GM18499 (cell line): ENCODE data around the gene PKIG.

Source experiments
- ATAC-seq: cut with Tn5 transposase; IDR thresholded peaks from one replicate; pipeline ENCODE4 v1.9.1; 2021; ENCODE audit warnings: moderate number of reproducible peaks; ENCODE audit not compliant: insufficient read depth, unreplicated experiment

The PKIG gene

DNA sequence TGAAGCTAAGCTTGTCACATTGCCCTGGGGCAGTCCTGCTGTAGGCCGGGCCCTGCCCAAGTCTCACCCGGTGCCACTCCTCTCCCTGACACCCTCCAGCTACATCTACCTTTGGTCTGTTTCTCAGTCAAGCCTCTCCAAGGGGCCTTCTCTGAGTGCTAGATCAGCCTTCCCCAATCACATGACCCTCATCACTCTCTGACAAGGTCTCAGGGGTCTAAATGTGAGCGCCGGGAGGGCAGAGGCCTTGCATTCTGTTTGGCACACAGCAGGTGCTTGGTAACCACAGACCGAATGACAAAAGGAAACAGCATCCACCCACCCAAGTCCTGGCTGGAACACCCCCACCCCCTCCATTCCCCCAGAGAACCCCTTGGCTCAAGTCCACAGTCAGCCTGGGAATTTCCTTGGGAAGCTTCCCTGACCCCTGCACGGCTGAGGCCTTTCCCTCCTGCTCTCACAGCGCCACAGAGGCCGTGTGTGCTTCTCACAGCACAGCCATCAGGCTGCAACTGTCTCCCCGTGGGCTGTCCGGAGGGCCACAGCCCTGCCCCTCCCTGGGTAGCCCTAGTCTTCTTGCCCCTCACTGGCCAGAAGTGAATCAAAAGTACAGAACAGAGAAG lies 32.9 kb downstream of the PKIG start:
- ATAC-seq, result no peak

DNA sequence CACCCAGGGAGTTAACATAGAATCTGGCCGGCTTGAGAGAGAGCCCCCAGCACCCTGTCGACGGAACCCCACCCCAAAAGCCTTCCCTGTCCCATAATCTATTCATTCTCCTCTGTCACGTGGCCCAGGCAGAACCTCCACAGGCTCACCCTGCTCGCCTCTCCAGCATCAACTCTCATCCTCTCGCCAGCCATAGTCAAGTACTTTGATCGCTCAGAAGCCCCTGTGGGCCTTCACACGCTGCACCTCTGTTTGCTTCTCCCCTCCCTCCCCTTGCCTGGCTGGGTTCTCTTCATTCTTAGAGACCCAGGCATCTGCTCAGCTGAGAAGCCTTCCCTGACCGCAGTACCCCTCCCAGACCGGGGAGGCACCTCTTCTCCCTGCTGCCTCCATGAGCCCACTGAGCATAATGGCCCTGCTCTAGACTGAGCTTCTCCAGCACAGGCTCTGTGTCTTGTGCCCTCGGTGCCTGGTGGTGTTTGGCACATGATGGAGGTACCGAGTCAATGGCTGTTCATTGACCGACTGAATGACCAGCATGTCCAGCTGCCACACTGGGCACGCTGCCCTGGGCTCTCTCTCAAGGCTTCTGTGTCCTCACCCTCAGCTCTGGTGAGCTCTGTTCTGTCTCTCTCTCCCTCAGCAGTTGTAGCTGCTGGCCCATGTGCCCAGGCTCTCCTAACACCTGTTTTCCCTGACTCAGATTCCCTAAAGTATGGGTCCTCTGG lies 33.7 kb downstream of the PKIG start:
- no peak for ATAC-seq

DNA sequence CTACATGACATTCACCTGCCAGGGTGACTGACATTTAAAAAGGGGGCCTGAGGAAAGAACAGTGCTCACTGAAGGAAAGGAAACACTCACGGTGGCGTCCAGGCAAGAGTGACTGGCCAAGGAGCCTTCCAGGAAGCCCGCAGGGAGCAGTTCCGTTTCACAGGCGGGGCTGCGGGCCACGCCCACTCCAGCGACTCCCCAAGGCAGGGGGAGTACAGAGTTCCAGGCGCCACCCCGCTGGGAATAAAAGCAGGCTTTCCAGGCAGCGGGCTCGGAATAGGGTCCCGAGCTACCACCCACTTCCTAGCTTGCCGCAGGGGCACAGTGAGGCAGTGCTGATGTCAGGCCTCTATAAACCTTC lies 34.2 kb downstream of the PKIG start:
- no peak for ATAC-seq

DNA sequence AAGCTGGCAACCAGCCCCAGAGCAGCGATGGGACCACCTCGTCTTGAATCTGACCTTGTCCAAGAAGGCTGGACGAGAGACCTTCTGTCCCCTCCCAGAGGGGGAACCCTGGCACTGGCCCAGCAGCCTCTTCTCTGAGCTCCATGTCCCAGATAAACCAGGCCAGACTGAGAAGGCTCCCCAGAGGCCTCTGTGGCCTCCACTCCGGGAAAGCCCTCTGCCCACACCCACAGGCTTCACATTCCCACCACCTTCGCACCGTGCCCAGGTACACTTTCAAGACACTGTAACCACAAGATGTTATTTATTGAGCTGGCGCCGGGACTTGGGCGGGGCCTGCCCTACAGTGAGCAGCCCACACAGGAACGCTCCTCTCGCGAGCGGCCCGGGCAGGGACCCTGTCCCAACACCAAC lies 35.9 kb downstream of the PKIG start:
- no peak for ATAC-seq

DNA sequence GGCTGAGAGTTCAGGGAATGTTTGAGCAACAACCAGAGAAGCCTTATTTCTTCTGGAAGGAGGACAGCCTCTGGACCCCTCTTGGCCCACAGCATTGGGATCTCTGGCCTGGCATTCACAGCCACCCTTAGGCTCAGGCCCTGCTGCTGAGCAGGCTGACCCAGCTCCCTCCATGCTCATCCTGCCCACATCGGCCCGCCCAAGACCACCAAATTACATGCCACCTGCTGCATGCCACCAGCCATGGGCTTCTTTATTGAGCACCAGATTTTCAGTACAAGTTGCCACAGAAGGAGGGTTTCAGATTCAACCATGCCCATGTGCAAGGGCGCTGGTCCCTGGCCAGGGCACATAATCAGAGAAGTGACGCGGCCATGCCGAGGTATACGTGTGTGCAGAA lies 36.9 kb downstream of the PKIG start:
- no peak for ATAC-seq

DNA sequence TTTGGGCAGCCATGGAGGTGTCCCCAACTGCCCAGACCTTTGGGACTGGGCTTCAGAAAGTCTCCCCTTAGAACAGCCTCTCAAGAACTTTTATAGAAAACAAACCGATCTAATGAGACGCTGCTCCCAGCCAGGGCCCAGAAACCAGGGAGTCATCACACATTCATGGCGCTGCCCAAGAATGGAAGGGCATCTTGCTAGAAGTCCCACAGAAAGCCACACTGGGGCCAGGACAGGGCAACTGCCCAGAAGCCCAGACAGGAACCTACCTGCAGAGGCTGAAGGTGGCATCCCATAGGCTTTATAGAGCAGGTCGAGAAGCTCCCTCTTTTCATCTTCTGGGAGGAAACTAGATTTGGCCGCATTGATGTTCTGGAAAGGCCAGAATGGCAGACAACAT lies 37.7 kb downstream of the PKIG start:
- no peak for ATAC-seq

DNA sequence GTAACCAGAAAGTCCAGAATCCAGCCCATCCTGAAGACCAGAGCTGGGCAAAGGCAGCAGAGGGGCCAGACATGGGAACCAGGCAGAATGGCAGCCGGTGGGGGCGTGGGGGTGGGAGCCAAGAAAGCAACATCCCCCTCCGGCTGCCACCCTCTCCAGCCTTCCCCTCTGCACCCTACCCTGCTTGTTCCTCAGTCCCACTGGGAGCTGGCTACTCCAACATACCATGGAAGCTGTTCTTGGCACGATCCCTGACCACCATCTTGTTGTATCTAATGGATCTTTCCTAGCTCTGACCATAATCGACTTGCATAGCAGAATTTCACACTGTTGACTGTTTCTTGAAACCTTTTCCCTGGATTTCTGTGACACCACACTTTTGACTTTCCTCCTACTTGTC lies 38.9 kb downstream of the PKIG start:
- ATAC-seq, result no peak

DNA sequence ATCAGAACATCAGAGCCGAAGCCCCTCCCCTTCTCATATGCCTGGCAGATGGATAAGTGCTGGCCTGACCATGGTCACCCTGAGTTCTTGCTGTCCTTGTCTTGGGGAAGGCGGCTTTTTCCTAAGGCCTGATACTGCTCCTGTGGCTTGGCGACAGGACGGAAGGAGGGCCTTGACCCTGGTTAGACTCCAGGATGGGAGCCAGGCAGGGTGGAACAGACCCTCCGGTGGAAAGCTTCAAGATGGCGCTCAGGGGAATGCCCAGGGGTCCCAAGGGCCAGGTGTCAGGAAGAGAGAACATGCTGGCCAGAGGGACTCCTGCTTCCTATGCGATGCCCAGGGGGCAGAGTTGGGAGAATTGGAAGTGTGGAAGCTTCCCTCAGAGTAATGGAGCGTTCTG lies 39.6 kb downstream of the PKIG start:
- ATAC-seq, result no peak

DNA sequence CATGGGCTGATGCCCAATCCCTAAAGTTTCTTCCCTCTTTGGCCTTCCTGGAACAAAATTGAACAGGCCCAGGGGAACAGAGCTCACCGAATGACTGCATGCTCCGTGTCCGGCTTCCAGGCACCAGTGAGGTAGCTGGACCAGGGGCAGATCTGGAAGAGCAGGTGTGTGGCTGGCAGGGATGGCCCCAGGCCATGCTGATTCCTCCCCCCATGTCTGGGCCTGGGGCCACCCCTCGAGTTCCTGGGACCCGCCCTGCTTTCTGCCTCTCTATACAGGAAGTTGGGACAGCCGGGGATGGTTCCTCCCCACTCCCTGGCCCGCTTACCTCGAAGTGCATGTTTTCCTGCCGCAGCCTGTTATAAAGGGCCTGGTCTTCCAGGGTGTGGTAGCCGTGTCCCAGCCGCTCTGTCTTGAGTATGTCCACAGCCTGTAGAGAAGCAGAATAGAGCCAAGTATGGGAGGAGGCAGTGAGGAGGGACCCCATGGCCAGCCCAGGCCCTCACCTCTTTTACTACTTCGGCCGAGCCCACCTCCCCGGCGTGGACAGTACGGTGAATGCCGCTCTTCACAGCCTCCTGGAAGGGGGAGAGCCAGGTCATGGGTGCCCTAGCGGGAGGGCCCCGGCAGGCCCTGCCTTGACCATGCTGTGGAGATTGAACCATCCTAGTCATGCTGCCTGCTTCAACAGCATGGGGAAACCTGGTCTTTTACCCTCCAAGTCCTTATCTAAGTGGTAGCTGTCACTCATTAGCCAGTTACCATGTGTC lies 40.3 kb downstream of the PKIG start:
- ATAC-seq, result no peak

DNA sequence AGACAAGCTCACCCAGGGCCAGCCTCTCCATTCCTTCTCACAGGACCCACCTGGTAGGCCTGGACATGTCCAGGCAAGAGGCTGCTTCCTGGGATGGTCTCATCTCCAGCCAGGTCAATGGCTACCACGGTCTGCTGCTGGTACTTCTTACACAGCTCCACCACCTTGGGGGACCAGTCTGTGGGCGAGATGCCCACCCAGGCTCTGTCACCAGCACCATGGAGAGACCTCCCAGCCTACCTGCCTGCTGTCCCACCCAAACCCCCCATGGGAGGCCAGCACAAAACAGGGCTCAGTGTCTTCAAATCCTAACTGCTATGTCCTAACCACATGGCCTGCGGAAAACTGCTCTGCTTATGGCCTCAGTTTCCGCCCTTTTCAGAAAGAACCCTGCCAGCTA lies 41.8 kb downstream of the PKIG start:
- no peak for ATAC-seq

DNA sequence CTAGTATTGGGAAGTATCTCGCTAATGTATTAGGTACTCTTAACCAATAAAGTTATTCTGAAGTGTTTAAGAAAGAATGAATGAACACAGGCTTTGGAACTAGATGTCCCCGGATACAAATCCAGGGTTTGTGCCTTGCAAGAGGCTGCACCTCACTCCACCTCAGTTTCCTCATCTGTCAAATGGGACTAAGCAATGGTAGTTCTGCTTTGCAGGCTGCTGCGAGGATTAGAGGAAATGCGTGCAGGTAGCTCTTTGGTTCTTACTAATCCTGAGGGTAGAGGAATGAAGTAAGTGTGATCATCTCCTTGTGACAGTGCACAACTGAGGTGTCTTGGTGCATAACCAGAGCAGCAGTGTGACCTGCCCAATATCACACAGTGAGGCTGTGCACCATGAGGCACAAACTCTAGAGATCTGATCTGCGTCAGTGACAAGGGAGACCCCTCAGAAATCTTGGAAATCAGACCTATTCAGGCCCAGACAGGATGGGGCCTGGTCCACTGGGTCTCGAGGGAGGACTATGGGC lies 42.4 kb downstream of the PKIG start:
- no peak for ATAC-seq

DNA sequence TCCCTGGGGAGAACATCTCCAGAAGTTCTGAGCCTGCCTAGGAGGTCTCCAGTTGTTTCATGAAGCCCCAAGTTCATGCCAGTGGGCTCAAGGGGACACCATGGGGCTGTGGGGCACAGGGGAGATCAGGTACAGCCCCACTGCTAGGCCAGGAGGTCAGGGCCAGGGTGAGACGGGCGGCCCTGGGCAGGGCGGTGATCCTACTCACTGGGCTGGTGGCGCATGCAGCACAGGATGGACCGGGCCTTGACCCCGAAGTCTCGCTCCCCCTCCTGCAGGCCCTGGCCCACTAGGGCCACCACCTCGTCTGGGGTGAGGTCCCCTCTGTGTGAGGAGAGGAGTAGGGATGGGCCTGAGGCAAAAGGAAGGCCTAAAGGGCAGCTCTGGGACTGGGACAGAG lies 43.0 kb downstream of the PKIG start:
- ATAC-seq, result no peak

DNA sequence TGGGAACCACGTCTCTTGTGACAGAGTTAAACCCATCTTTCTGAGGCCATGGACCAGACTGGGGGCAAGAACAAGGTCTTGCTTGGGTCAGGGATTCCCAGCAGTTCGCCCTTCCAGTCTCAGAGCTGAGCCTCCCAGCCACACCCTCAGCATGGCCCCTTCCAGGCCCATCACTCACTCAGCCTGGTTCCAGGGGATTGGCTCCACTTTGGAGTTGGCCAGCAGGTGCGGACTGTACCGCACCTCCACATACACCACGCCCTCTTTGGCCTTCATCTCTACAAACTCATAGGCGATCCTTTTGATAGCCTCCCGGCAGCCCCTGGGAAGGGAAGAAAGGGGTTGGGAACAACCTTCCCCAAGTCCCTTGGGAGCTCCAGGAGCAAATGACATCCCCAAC lies 43.9 kb downstream of the PKIG start:
- no peak for ATAC-seq

DNA sequence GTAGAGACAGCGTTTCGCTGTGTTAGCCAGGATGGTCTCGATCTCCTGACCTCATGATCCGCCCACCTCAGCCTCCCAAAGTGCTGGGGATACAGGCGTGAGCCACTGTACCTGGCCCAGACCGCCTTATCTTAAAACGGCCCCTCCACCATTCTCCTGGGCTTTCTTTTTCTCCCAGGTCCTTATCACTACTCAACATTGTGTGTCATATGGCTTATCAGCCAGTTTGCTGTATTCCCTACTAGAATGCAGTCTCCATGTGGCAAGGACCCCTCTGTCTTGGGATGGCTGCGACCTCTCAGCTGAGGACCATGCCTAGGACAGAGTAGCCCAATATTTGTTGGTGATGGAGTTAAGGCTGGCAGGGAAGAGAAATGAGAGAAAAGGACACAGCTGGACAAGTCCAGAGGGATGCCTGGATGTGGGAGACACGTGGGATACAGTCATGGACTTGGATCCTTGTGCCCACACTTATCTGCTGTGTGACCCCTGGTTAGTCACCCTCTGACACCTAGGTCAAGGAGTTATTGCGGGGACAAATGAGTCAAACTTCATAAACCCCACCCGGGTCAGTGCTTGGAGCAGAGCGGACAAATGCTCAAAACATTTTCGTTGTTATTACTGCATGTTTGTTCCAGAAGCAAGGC lies 45.1 kb downstream of the PKIG start:
- ATAC-seq, result no peak

DNA sequence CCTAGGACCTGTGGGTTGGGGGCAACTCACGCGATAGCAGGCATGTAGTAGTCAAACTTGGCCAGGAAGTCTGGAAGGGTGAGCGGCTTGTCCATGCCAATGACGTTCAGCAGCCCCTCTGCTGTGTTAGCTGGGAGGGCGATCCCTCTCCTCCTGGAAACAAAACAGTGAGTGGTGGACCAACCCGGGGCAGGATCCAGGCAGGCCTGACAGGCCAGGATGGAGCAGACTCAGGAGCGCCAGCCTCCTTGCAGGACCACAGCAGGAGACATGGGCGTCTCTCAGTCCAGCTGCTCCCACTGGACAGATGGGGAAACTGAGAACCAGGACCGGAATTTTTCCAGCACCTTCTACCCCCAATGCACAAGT lies 46.6 kb downstream of the PKIG start:
- no peak for ATAC-seq

DNA sequence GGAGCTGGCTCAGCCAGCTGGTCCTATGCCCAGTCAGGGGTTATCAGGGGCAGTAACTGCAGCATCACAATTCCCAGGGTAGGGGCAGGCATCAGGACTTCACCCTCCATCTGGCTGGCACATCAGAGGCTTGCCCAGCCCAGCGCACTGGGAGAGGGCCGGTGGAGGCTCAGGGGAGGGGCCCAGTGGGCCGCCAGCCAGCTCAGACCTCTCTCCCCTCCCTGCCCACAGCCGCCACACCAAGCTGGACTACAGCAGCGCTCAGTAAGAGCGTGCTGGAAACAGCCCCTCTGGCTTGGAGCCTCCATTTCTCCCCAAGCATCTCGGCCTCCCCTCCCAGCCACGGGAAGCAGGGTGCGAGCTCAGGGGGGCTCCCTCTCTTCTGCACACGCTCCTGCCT lies 47.2 kb downstream of the PKIG start:
- ATAC-seq, result no peak

DNA sequence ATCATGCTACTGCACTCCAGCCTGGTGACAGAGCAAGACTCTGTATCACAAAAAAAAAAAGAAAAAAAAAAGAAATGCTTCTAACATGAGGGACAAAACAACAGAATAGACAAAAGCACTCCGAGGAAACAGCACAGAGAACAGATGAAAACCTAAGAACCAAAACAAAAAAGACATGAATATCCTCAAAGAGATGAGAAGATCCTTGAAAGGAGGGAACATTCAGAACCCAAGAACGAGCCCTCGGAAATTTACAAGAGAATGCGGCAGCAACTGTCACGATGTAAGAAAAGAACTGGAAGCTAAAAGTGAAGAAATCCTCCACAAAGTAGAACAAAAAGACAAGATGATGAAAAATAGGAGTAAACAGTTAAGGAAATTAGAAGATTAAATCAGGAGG lies 47.9 kb downstream of the PKIG start:
- ATAC-seq, result no peak

DNA sequence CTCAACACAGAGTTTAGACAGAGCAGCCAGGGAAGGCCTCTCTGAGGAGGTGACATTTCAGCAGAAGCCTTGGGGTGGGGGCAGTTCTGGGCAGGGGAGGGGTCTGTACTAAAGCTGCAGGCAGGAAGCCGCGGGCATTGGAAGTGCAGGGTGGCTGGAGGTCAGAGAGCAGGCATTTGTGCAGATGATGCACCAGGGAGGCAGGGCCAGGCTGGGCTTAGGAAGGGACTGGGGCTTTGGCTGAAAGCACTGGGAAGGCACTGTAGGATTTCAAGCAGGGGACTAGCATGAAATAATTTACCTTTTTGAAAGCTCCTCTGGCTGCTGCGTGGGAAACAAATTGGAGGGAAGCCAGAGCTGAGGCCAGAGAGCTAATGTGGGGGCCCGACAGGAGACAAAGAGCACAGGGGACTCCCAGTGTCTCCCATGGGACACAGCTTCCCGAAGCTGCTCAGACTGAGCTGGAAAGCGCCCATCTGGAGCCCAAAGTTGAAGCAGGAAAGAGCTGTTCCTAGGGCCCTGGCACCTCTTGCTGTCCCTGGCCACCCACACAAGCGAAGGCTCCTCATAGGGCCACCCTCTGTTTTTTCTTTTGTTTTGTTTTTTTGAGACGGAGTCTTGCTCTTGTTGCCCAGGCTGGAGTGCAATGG lies 49.8 kb downstream of the PKIG start:
- no peak for ATAC-seq

DNA sequence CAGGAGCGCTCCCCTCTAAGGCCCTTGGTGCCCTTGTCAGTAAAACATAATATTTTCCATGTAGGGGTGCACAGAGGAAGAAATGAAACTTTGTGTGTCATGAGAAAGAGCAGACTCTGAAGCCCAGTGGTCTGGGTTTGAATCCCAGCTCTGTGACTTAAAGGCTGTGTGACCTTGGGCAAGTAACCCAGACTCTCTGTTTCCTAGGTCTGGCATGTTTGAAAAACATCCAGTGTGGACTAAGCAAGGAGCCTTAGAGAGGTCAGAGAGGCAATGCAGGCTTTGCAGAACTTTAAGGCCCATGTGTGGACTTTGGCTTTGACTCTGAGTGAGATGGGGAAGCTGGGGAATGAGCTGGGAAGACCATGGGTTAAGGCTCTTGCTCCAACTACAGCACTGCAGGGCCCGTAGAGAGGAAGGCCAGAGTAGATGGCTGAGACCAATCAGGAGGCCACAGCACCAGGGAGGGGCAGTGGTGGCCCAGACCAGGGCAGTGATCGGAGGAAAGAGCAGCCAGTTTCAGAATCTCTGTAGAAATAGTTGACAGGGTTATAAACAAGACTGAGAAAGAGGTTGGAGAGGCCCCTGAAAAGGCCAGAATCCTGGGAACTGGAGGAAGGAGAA lies 50.9 kb downstream of the PKIG start:
- ATAC-seq, result no peak
